Fibroblast of lung (primary cell): ENCODE data around the gene ZCRB1.

Experiments used
- EZH2 ChIP-seq: IDR thresholded peaks from 2 replicates; pipeline ENCODE4 v1.5.1; 2012; ENCODE audit warnings: low read length, control low read depth, mild to moderate bottlenecking; ENCODE audit errors: missing control alignments
- TF ChIP-seq, protein P1 (sequence below), 2 donors: IDR thresholded peaks in 1 of 2; conservative IDR thresholded peaks in 1 of 2; 1 replicate in 1 of 2; 2 replicates in 1 of 2; pipeline ENCODE4 v1.5.1; 2011 to 2012; ENCODE audit warnings: low read length in 2 of 2, control low read depth in 1 of 2, inconsistent platforms in 1 of 2, low read depth in 1 of 2, mild to moderate bottlenecking in 1 of 2

DNA sequence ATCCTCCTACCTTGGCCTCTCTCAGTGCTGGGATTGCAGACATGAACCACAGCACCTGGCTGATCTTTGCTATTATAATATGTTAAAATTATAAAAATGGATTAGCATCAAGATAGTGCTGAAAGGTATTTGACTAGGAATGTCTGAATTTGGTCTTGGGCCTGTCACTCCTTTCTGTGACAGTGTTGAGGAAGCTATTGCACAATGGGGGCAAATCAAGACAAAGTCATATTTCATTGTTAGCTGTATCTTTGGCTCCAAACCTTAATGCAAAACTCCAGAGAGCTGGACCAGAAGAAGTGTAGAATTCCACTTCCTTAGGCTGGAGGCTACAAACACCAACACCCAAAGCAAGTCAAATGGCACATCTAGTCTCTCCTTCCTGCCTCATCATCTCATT, 42.2 kb downstream of the ZCRB1 start:
- TF ChIP-seq, protein P1, sequence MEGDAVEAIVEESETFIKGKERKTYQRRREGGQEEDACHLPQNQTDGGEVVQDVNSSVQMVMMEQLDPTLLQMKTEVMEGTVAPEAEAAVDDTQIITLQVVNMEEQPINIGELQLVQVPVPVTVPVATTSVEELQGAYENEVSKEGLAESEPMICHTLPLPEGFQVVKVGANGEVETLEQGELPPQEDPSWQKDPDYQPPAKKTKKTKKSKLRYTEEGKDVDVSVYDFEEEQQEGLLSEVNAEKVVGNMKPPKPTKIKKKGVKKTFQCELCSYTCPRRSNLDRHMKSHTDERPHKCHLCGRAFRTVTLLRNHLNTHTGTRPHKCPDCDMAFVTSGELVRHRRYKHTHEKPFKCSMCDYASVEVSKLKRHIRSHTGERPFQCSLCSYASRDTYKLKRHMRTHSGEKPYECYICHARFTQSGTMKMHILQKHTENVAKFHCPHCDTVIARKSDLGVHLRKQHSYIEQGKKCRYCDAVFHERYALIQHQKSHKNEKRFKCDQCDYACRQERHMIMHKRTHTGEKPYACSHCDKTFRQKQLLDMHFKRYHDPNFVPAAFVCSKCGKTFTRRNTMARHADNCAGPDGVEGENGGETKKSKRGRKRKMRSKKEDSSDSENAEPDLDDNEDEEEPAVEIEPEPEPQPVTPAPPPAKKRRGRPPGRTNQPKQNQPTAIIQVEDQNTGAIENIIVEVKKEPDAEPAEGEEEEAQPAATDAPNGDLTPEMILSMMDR (conservative IDR thresholded peaks at IDR 0.05 in 1 of 2, IDR thresholded peaks at IDR 0.05 in 1 of 2; ENCODE audit: low read depth in 1 of 2, low read length in 2 of 2), result no peak
- no peak for TF ChIP-seq EZH2
